H9 (cell line): ENCODE results near the gene IGLL1. TPM values are rescaled to one million over a fixed set of nuclear protein-coding genes. Genes with fewer than 3 reads are reported as not detected.

Source experiments
- DNase-seq: peaks from one replicate; pipeline ENCODE4 v3.0.0-alpha.2; 2017
- H2AFZ ChIP-seq: one replicate; pipeline ENCODE4 v1.6.1; 2013; ENCODE audit warnings: mild to moderate bottlenecking, low read length, control low read depth, moderate library complexity
- H2AK5ac ChIP-seq: 2 replicates; pipeline ENCODE4 v1.6.1; 2013; ENCODE audit warnings: low read length, control low read depth, mixed read lengths; ENCODE audit not compliant: insufficient read length
- H2BK120ac ChIP-seq: one replicate; pipeline ENCODE4 v1.6.1; 2013; ENCODE audit warnings: low read depth, mild to moderate bottlenecking, low read length, control low read depth, inconsistent platforms; ENCODE audit not compliant: poor library complexity, severe bottlenecking
- H2BK12ac ChIP-seq: 2 replicates; pipeline ENCODE4 v1.6.1; 2013; ENCODE audit warnings: low read length, control low read depth, mixed read lengths, low read depth; ENCODE audit not compliant: insufficient read length
- H2BK15ac ChIP-seq: 2 replicates; pipeline ENCODE4 v1.6.1; 2013; ENCODE audit warnings: low read depth, low read length, control low read depth
- H2BK20ac ChIP-seq: one replicate; pipeline ENCODE4 v1.6.1; 2013; ENCODE audit warnings: low read depth, mild to moderate bottlenecking, low read length, control low read depth, inconsistent platforms; ENCODE audit not compliant: poor library complexity, severe bottlenecking
- H2BK5ac ChIP-seq: 2 replicates; pipeline ENCODE4 v1.6.1; 2013; ENCODE audit warnings: low read length, control low read depth, mixed read lengths; ENCODE audit not compliant: insufficient read length
- H3K14ac ChIP-seq: 2 replicates; pipeline ENCODE4 v1.6.1; 2013; ENCODE audit warnings: low read length, control low read depth; ENCODE audit not compliant: insufficient read depth
- H3K18ac ChIP-seq: 2 replicates; pipeline ENCODE4 v1.6.1; 2013; ENCODE audit warnings: low read depth, mild to moderate bottlenecking, mixed read lengths, low read length, control low read depth; ENCODE audit not compliant: insufficient read length
- H3K23ac ChIP-seq: 2 replicates; pipeline ENCODE4 v1.6.1; 2013; ENCODE audit warnings: low read length, control low read depth, mixed read lengths, low read depth; ENCODE audit not compliant: insufficient read length
- H3K23me2 ChIP-seq: 2 replicates; pipeline ENCODE4 v1.6.1; 2013; ENCODE audit warnings: low read depth, mild to moderate bottlenecking, mixed read lengths, low read length, control low read depth; ENCODE audit not compliant: insufficient read length, poor library complexity, severe bottlenecking
- H3K27ac ChIP-seq: 2 replicates; pipeline ENCODE4 v1.5.1; 2013; ENCODE audit warnings: low read length, control low read depth, mixed read lengths, low read depth; ENCODE audit not compliant: insufficient read length
- H3K27me3 ChIP-seq: 2 replicates; pipeline ENCODE4 v1.6.1; 2013; ENCODE audit warnings: low read length, control low read depth, inconsistent platforms; ENCODE audit not compliant: insufficient read depth
- H3K4ac ChIP-seq: 2 replicates; pipeline ENCODE4 v1.6.1; 2013; ENCODE audit warnings: low read depth, mild to moderate bottlenecking, control low read depth, inconsistent platforms, low read length, moderate library complexity
- H3K4me1 ChIP-seq: 2 replicates; pipeline ENCODE4 v1.6.1; 2013; ENCODE audit warnings: low read length, control low read depth, inconsistent platforms; ENCODE audit not compliant: insufficient read depth
- H3K4me2 ChIP-seq: 2 replicates; pipeline ENCODE4 v1.6.1; 2013; ENCODE audit warnings: low read length, control low read depth, mixed read lengths; ENCODE audit not compliant: insufficient read length, insufficient read depth
- H3K56ac ChIP-seq: 2 replicates; pipeline ENCODE4 v1.6.1; 2013; ENCODE audit warnings: low read depth, mild to moderate bottlenecking, mixed read lengths, low read length, control low read depth; ENCODE audit not compliant: insufficient read length
- H3K79me1 ChIP-seq: 2 replicates; pipeline ENCODE4 v1.6.1; 2013; ENCODE audit warnings: low read depth, mild to moderate bottlenecking, moderate library complexity, low read length, control low read depth, inconsistent platforms; ENCODE audit not compliant: insufficient read depth, poor library complexity, severe bottlenecking
- H3K79me2 ChIP-seq: 2 replicates; pipeline ENCODE4 v1.6.1; 2013; ENCODE audit warnings: low read length, control low read depth, inconsistent platforms; ENCODE audit not compliant: insufficient read depth
- H3K9ac ChIP-seq: 2 replicates; pipeline ENCODE4 v1.6.1; 2013; ENCODE audit warnings: low read length, control low read depth, mixed read lengths; ENCODE audit not compliant: insufficient read length; ENCODE audit errors: extremely low read depth
- H3K9me3 ChIP-seq: one replicate; pipeline ENCODE4 v1.6.1; 2013; ENCODE audit warnings: low read depth, low read length, inconsistent platforms; ENCODE audit not compliant: control insufficient read depth
- H3T11ph ChIP-seq: one replicate; pipeline ENCODE4 v1.6.1; 2013; ENCODE audit warnings: mild to moderate bottlenecking, low read length, control low read depth, inconsistent platforms
- H4K20me1 ChIP-seq: one replicate; pipeline ENCODE4 v1.6.1; 2013; ENCODE audit not compliant: control insufficient read depth, insufficient read length, insufficient read depth
- H4K5ac ChIP-seq: 2 replicates; pipeline ENCODE4 v1.6.1; 2013; ENCODE audit warnings: low read depth, mild to moderate bottlenecking, mixed read lengths, low read length, control low read depth; ENCODE audit not compliant: insufficient read length
- H4K8ac ChIP-seq: replicated peaks from 2 replicates; pipeline ENCODE4 v1.6.1; 2013; ENCODE audit warnings: low read length, control low read depth, mixed read lengths, low read depth; ENCODE audit not compliant: insufficient read length
- H4K91ac ChIP-seq: 2 replicates; pipeline ENCODE4 v1.6.1; 2013; ENCODE audit warnings: low read depth, mild to moderate bottlenecking, moderate library complexity, mixed read lengths, low read length, control low read depth; ENCODE audit not compliant: insufficient read length
- H3K27ac Mint-ChIP-seq, 3 experiments: 2 replicates in 2 of 3; 3 replicates in 1 of 3; pipeline ENCODE4 v1.8.0; 2020 to 2021; ENCODE audit warnings: mixed read lengths in 3 of 3, mild to moderate bottlenecking in 1 of 3, moderate library complexity in 1 of 3
- H3K27me3 Mint-ChIP-seq: 2 replicates; pipeline ENCODE4 v1.8.0; 2021; ENCODE audit warnings: low read depth, mild to moderate bottlenecking, moderate library complexity, mixed read lengths
- H3K36me3 Mint-ChIP-seq, 3 experiments: 2 replicates in 2 of 3; 3 replicates in 1 of 3; pipeline ENCODE4 v1.8.0; 2020 to 2021; ENCODE audit warnings: low read depth in 3 of 3, mixed read lengths in 3 of 3; ENCODE audit not compliant: insufficient read depth in 1 of 3
- H3K4me1 Mint-ChIP-seq, 2 experiments: 2 replicates each; pipeline ENCODE4 v1.8.0; 2020; ENCODE audit warnings: mixed read lengths in 2 of 2
- H3K4me3 Mint-ChIP-seq, 2 experiments: 2 replicates in 1 of 2; 3 replicates in 1 of 2; pipeline ENCODE4 v1.8.0; 2020 to 2021; ENCODE audit warnings: mild to moderate bottlenecking in 2 of 2, mixed read lengths in 2 of 2, moderate library complexity in 1 of 2
- H3K9me3 Mint-ChIP-seq, 2 experiments: 2 replicates in 1 of 2; 3 replicates in 1 of 2; pipeline ENCODE4 v1.8.0; 2020; ENCODE audit warnings: mild to moderate bottlenecking in 2 of 2, mixed read lengths in 2 of 2, moderate library complexity in 1 of 2
- CTCF ChIP-seq: fragments of 200-600 bp; sonication (generic); conservative IDR thresholded peaks from 3 replicates; pipeline ENCODE4 v1.8.0; 2021; ENCODE audit warnings: antibody characterized with exemption, mild to moderate bottlenecking
- WGBS: extraction: QIAGEN DNeasy Blood & Tissue Kit; methylation state at CpG from one replicate; pipeline ENCODE4 v1.1.7; 2013; ENCODE audit warnings: missing lambda C conversion rate, low lambda C conversion rate, mixed read lengths; ENCODE audit not compliant: insufficient read length; ENCODE audit errors: extremely low coverage; 5-methylcytosine and 5-hydroxymethylcytosine counted together
- total RNA-seq: library from RNA; stranded (reverse); gene quantifications from 2 replicates; pipeline ENCODE4 v1.2.1, GENCODE V29; 2021

IGLL1 gene
- total RNA-seq, 1 experiment from 2014 or later: not detected

- Histone ChIP-seq H4K91ac (no peak overlapping the region), H3K9ac (no peak overlapping the region), H3K4me1 (no peaks in the 10 kb centered on the region), H3K9me3 (no peaks in the 10 kb centered on the region), H4K8ac (no peak overlapping the region), H2BK120ac (no peak overlapping the region), H3K23ac (no peak overlapping the region), H3K56ac (no peak overlapping the region), H2AFZ (no peak overlapping the region), H4K5ac (no peak overlapping the region), H3K23me2 (no peaks in the 10 kb centered on the region), H2BK20ac (no peak overlapping the region), H3K4me2 (no peak overlapping the region), H3K79me2 (no peaks in the 10 kb centered on the region), H3K18ac (no peak overlapping the region), H2BK12ac (no peak overlapping the region), H2AK5ac (no peak overlapping the region), H4K20me1 (no peaks in the 10 kb centered on the region), H3K27me3 (no peaks in the 10 kb centered on the region), H2BK15ac (no peak overlapping the region), H3K27ac (no peak overlapping the region), H3K79me1 (no peaks in the 10 kb centered on the region), H2BK5ac (no peak overlapping the region), H3K4ac (no peak overlapping the region), H3T11ph (no peak overlapping the region), H3K14ac (no peak overlapping the region)
- DNase-seq: no peak
- no peak for TF ChIP-seq CTCF
- Mint-ChIP-seq H3K4me3 (no peak overlapping the region), H3K27me3 (peaks cover 43% of the 10 kb centered on the region), H3K9me3 (no peaks in the 10 kb centered on the region), H3K27ac (no peak overlapping the region), H3K4me1 (no peaks in the 10 kb centered on the region), H3K36me3 (no peaks in the 10 kb centered on the region)
- no CpG with 5 or more reads among the region's 6 CpGs for WGBS
Measured at GRCh38 chr22:23583836-23584235, 3.7 kb upstream of the IGLL1 start.
